Measurements from ENCODE around the gene MAN2B1. TPM values are rescaled to one million over a fixed set of nuclear protein-coding genes. Genes with fewer than 3 reads are reported as not detected.

Gene MAN2B1
- total and polyA plus RNA-seq, 2 of the 8 experiments (the other 6 are each of a cell fraction or from before 2014, with no cell fraction given), result 55.3 to 76.3 TPM

- H3K18ac ChIP-seq (ENCODE audit: extremely low read depth, low read length), result peak within 1 kb of the TSS; percentile 64
- peaks cover 0 to 11% of the 10 kb centered on the region in 2 experiments; a peak in 2 of 4 replicates for H3K79me2 ChIP-seq (ENCODE audit: control insufficient read depth in 1 of 2, insufficient read depth in 2 of 2, low read length in 2 of 2)
- no peak within 1 kb of the TSS for H2AK5ac ChIP-seq (ENCODE audit: low read depth, low read length)
- no peaks in the 10 kb centered on the region for H3K23me2 ChIP-seq (ENCODE audit: low read depth, low read length)
- peak within 1 kb of the TSS; percentile 85 for H4K91ac ChIP-seq (replicated peaks; ENCODE audit: insufficient read length, low read length)
- peak within 1 kb of the TSS; percentile 43 to 65 for H3K4me2 ChIP-seq (ENCODE audit: insufficient read depth in 1 of 2, low read depth in 2 of 2, low read length in 2 of 2)
- H3K79me1 ChIP-seq (ENCODE audit: low read depth, low read length), result peaks cover 6% of the 10 kb centered on the region; the same call in 1 of the 2 replicates
- H4K20me1 ChIP-seq (replicated peaks in 1 of 2; ENCODE audit: control insufficient read depth in 1 of 2, insufficient read depth in 2 of 2, low read length in 2 of 2), result peaks cover 0 to 6% of the 10 kb centered on the region in 2 experiments
- 0 out of 2 replicates have a peak within 1 kb of the TSS, but pooled peaks have one; percentile 55 for H2BK12ac ChIP-seq (ENCODE audit: low read depth, low read length)
- peak within 1 kb of the TSS; percentile 93 to 99 (median 95) for H3K9ac ChIP-seq (replicated peaks in 1 of 4; ENCODE audit: extremely low read depth in 1 of 4, low read depth in 3 of 4, low read length in 3 of 4)
- H3K56ac ChIP-seq (replicated peaks; ENCODE audit: insufficient read length, low read depth, low read length), result peak within 1 kb of the TSS; percentile 94
- H3K27me3 ChIP-seq (replicated peaks in 1 of 4; ENCODE audit: control insufficient read depth in 3 of 4, extremely low read depth in 1 of 4, insufficient read depth in 3 of 4, low read length in 3 of 4), result no peaks in the 10 kb centered on the region
- DNase-seq (ENCODE audit: low read depth in 1 of 2, low spot score in 2 of 2) (peak; percentile 85 to 96), FAIRE-seq (peak; percentile 93)
- no peak within 1 kb of the TSS for H3K14ac ChIP-seq (ENCODE audit: insufficient read length)
- H3K9me3 ChIP-seq (ENCODE audit: insufficient read depth in 2 of 2, low read depth in 1 of 2, low read length in 1 of 2), result no peaks in the 10 kb centered on the region; a peak in 1 of 4 replicates
- peak within 1 kb of the TSS; percentile 98; the same call in 1 of the 2 replicates for H4K8ac ChIP-seq (ENCODE audit: extremely low read depth, insufficient read depth, low read length)
- H3K23ac ChIP-seq (ENCODE audit: insufficient read length), result no peak within 1 kb of the TSS
- H3K36me3 ChIP-seq (ENCODE audit: control insufficient read depth in 2 of 4, insufficient read depth in 4 of 4, low read length in 3 of 4), result peaks cover 23 to 27% (median 25%) of the 10 kb centered on the region in 4 experiments
- peak within 1 kb of the TSS; percentile 81 to 99 (median 90) for H3K4me3 ChIP-seq (ENCODE audit: extremely low read depth in 1 of 4, insufficient read depth in 2 of 4, low read depth in 3 of 4, low read length in 4 of 4)
- H2BK15ac ChIP-seq (ENCODE audit: low read length), result no peak within 1 kb of the TSS
- peaks cover 0 to 3% (median 0%) of the 10 kb centered on the region in 4 experiments; a peak in 2 of 7 replicates for H3K4me1 ChIP-seq (replicated peaks in 1 of 4; ENCODE audit: control insufficient read depth in 3 of 4, insufficient read depth in 4 of 4, low read length in 3 of 4)
- WGBS, 2 experiments (ENCODE audit: extremely low coverage in 1 of 2, insufficient coverage in 1 of 2, insufficient read length in 1 of 2, insufficient replicate concordance in 2 of 2, low coverage in 1 of 2, low lambda C conversion rate in 2 of 2, missing lambda C conversion rate in 1 of 2), result 0% methylated on average over 68 of the region's 68 CpGs; no CpG with 5 or more reads in 1 of the 2 experiments
- peak within 1 kb of the TSS; percentile 63 for H3K4ac ChIP-seq (replicated peaks; ENCODE audit: insufficient read length, low read depth, low read length)
- CTCF ChIA-PET (ENCODE audit: partially characterized antibody), result interaction anchor here (0.6 to 1.2 kb wide), 2 partner anchors 103 to 115 kb away, joined by 3 to 4 read pairs; no protein-coding TSS in a partner anchor
- H3K27ac ChIP-seq (ENCODE audit: low read depth, low read length), result peak within 1 kb of the TSS; percentile 98
- H2BK5ac ChIP-seq (ENCODE audit: low read depth, low read length), result peak within 1 kb of the TSS; percentile 98
- 0 out of 2 replicates have a peak within 1 kb of the TSS, but pooled peaks have one; percentile 21 for H2AFZ ChIP-seq (ENCODE audit: low read length)
- POLR2A ChIA-PET (ENCODE audit: partially characterized antibody), result interaction anchor here (0.7 to 6.4 kb wide), 34 partner anchors 9 to 1792 kb away, joined by 3 to 93 read pairs (median 4); partner anchors contain the start of genes BEST2, FBXW9, GET3 and MAN2B1
- H2BK120ac ChIP-seq (replicated peaks; ENCODE audit: low read depth, low read length), result no peak within 1 kb of the TSS
- peak within 1 kb of the TSS; percentile 49 for H4K5ac ChIP-seq (ENCODE audit: insufficient read length, low read depth, low read length)
- H2BK20ac ChIP-seq (ENCODE audit: low read length), result no peak within 1 kb of the TSS
- peak; percentile 98 for TF ChIP-seq YY1 (IDR thresholded peaks at IDR 0.05; ENCODE audit: low read depth, low read length)
- peak; percentile 46; the same call in 1 of the 2 replicates for TF ChIP-seq GTF2F1 (IDR thresholded peaks at IDR 0.05; ENCODE audit: borderline replicate concordance, low read depth, low read length)
- TF ChIP-seq PHF8 (conservative IDR thresholded peaks at IDR 0.05; ENCODE audit: low read depth, low read length), result peak; percentile 96
- no peak for TF ChIP-seq SUZ12 (IDR thresholded peaks at IDR 0.05; ENCODE audit: low read length)
- TF ChIP-seq E2F6 (IDR thresholded peaks at IDR 0.05), result peak; percentile 83
- TF ChIP-seq SIRT6 (IDR thresholded peaks at IDR 0.05; ENCODE audit: low read length), result no peak
- no peak for TF ChIP-seq RXRA (IDR thresholded peaks at IDR 0.05; ENCODE audit: insufficient read depth, low read depth, low read length)
- no peak for TF ChIP-seq SIX5 (IDR thresholded peaks at IDR 0.05; ENCODE audit: low read depth, low read length)
- TF ChIP-seq TAF1 (IDR thresholded peaks at IDR 0.05; ENCODE audit: low read depth, low read length), result peak; percentile 87
- peak; percentile 79 for TF ChIP-seq MAX (IDR thresholded peaks at IDR 0.05)
Measured at GRCh38 chr19:12681074-12681987, 14.8 kb upstream of the MAN2B1 start, which contains the start of gene DHPS. Gene DHPS, minus strand, starts transcription at chr19:12681880. Its CDS starts 114 bp downstream, at chr19:12681766.
